ENCODE data around the gene EOLA2. TPM values are rescaled to one million over a fixed set of nuclear protein-coding genes. Genes with fewer than 3 reads are reported as not detected.

The EOLA2 gene
- total RNA-seq, 1 experiment from 2014 or later: 35.7 TPM

DNA sequence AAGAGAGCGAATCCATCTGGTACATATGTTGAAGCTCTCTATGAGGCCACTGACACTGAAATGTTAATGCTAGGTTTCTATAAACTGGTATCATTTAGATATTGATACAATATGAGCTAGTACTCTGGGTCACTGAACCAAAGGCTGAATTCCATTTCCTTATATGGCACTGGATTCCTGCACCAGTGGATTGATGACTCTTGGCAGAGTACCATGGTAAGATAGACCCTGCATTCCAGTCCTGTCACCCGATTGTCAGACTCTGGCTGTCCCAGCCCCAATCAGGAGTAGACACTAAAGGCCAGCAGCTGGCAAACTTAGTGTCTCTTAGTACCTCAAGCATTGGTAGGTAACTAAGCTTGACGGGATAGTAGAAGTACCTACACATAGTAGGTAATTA lies 44.0 kb upstream of the EOLA2 start:
- Histone ChIP-seq H3K27me3 (ENCODE audit: low read length) (no peaks in the 10 kb centered on the region), H3K9ac (ENCODE audit: low read length) (no peak overlapping the region), H3K4me2 (ENCODE audit: low read length) (no peak overlapping the region), H3K27ac (ENCODE audit: low read length) (no peak overlapping the region), H3K9me3 (ENCODE audit: low read length) (no peaks in the 10 kb centered on the region), H3K36me3 (ENCODE audit: low read depth, low read length) (no peaks in the 10 kb centered on the region), H3K9me2 (replicated peaks; ENCODE audit: low read length) (no peaks in the 10 kb centered on the region), H3F3A (ENCODE audit: low read length, unreplicated experiment) (no peaks in the 10 kb centered on the region), H3K79me2 (ENCODE audit: low read length) (no peaks in the 10 kb centered on the region), H4K20me1 (ENCODE audit: low read length) (no peaks in the 10 kb centered on the region), H2AFZ (ENCODE audit: low read length) (no peak overlapping the region), H3K4me3 (ENCODE audit: low read length) (no peak overlapping the region), H3K4me1 (ENCODE audit: insufficient read depth, low read length) (no peaks in the 10 kb centered on the region)
- TF ChIP-seq, protein P1, sequence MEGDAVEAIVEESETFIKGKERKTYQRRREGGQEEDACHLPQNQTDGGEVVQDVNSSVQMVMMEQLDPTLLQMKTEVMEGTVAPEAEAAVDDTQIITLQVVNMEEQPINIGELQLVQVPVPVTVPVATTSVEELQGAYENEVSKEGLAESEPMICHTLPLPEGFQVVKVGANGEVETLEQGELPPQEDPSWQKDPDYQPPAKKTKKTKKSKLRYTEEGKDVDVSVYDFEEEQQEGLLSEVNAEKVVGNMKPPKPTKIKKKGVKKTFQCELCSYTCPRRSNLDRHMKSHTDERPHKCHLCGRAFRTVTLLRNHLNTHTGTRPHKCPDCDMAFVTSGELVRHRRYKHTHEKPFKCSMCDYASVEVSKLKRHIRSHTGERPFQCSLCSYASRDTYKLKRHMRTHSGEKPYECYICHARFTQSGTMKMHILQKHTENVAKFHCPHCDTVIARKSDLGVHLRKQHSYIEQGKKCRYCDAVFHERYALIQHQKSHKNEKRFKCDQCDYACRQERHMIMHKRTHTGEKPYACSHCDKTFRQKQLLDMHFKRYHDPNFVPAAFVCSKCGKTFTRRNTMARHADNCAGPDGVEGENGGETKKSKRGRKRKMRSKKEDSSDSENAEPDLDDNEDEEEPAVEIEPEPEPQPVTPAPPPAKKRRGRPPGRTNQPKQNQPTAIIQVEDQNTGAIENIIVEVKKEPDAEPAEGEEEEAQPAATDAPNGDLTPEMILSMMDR (conservative IDR thresholded peaks at IDR 0.05; ENCODE audit: low read depth, low read length): no peak
- TF ChIP-seq EZH2 (IDR thresholded peaks at IDR 0.05; ENCODE audit: low read length, unreplicated experiment): no peak
- TF ChIP-seq EZH2phosphoT487 (IDR thresholded peaks at IDR 0.05; ENCODE audit: borderline replicate concordance, low read length): no peak
- ATAC-seq: no peak
- DNase-seq: no peak
- ChIA-PET CTCF (no interaction called here), POLR2A (ENCODE audit: unreplicated experiment) (no interaction called here)
- no TSS peak for BruUV-seq (replicated peaks)
- intact Hi-C loops (cut with micrococcal nuclease): no loop called here

GRCh38 chrX:149979126-149979644 lies 40.9 kb upstream of the EOLA2 start:
- H3K4me3 ChIP-seq (ENCODE audit: low read length): no peak overlapping the region
- TF ChIP-seq, protein P1 (conservative IDR thresholded peaks at IDR 0.05; ENCODE audit: low read depth, low read length): no peak
- no peak for TF ChIP-seq EZH2phosphoT487 (IDR thresholded peaks at IDR 0.05; ENCODE audit: borderline replicate concordance, low read length)
- no peak for TF ChIP-seq EZH2 (IDR thresholded peaks at IDR 0.05; ENCODE audit: low read length, unreplicated experiment)
- ChIA-PET POLR2A (ENCODE audit: unreplicated experiment) (no interaction called here), CTCF (no interaction called here)
- H3K4me2 ChIP-seq (ENCODE audit: low read length): no peak overlapping the region
- DNase-seq (no peak), ATAC-seq (no peak)
- H3F3A ChIP-seq (ENCODE audit: low read length, unreplicated experiment): no peaks in the 10 kb centered on the region
- no peak overlapping the region for H3K9ac ChIP-seq (ENCODE audit: low read length)
- no peak overlapping the region for H2AFZ ChIP-seq (ENCODE audit: low read length)
- no TSS peak for BruUV-seq (replicated peaks)
- intact Hi-C loops (cut with micrococcal nuclease): no loop called here
- no peaks in the 10 kb centered on the region for H3K9me2 ChIP-seq (replicated peaks; ENCODE audit: low read length)
- H4K20me1 ChIP-seq (ENCODE audit: low read length): no peaks in the 10 kb centered on the region
- no peaks in the 10 kb centered on the region for H3K9me3 ChIP-seq (ENCODE audit: low read length)
- no peak overlapping the region for H3K27ac ChIP-seq (ENCODE audit: low read length)
- no peaks in the 10 kb centered on the region for H3K27me3 ChIP-seq (ENCODE audit: low read length)
- no peaks in the 10 kb centered on the region for H3K79me2 ChIP-seq (ENCODE audit: low read length)
- H3K4me1 ChIP-seq (ENCODE audit: insufficient read depth, low read length): no peaks in the 10 kb centered on the region
- no peaks in the 10 kb centered on the region for H3K36me3 ChIP-seq (ENCODE audit: low read depth, low read length)

GRCh38 chrX:149962859-149963757 lies 24.8 kb upstream of the EOLA2 start:
- intact Hi-C loops (cut with micrococcal nuclease): loop anchor here (2.0 to 5.0 kb wide), 5 partner anchors 74 to 614 kb away; partner anchors contain the start of gene MAMLD1
- CTCF ChIA-PET: no interaction called here

More at GRCh38 chrX:149962859-149963757, 24.8 kb upstream of the EOLA2 start:
- H3K79me2 ChIP-seq (ENCODE audit: low read length): no peaks in the 10 kb centered on the region
- H3K9me3 ChIP-seq (ENCODE audit: low read length): no peaks in the 10 kb centered on the region
- no peak overlapping the region for H2AFZ ChIP-seq (ENCODE audit: low read length)
- BruUV-seq (replicated peaks): no TSS peak
- POLR2A ChIA-PET (ENCODE audit: unreplicated experiment): interaction anchor here (0.5 kb wide), 1 partner anchor 400 kb away, joined by 3 read pairs; no protein-coding TSS in a partner anchor
- H3K9ac ChIP-seq (ENCODE audit: low read length): no peak overlapping the region
- H3K4me1 ChIP-seq (ENCODE audit: insufficient read depth, low read length): 0 out of 2 replicates have a peak, but pooled peaks cover 6% of the 10 kb centered on the region
- H4K20me1 ChIP-seq (ENCODE audit: low read length): no peaks in the 10 kb centered on the region
- peak; percentile 77 for DNase-seq
- H3K36me3 ChIP-seq (ENCODE audit: low read depth, low read length): no peaks in the 10 kb centered on the region
- H3K4me2 ChIP-seq (ENCODE audit: low read length): no peak overlapping the region
- H3K4me3 ChIP-seq (ENCODE audit: low read length): no peak overlapping the region
- peak; percentile 96 for ATAC-seq
- TF ChIP-seq EZH2phosphoT487 (IDR thresholded peaks at IDR 0.05; ENCODE audit: borderline replicate concordance, low read length): no peak
- TF ChIP-seq, protein P1 (conservative IDR thresholded peaks at IDR 0.05; ENCODE audit: low read depth, low read length): peak; percentile 88
- no peaks in the 10 kb centered on the region for H3K27me3 ChIP-seq (ENCODE audit: low read length)
- no peaks in the 10 kb centered on the region for H3F3A ChIP-seq (ENCODE audit: low read length, unreplicated experiment)
- no peak overlapping the region for H3K27ac ChIP-seq (ENCODE audit: low read length)
- no peaks in the 10 kb centered on the region for H3K9me2 ChIP-seq (replicated peaks; ENCODE audit: low read length)
